Osteoblast (primary cell): ENCODE data around the gene LILRA2. TPM values are rescaled to one million over a fixed set of nuclear protein-coding genes. Genes with fewer than 3 reads are reported as not detected.
"Not testable (repeated sequence)": the region's sequence is repeated elsewhere in the genome, so short reads cannot be mapped to it uniquely, and the experiment has no call there.

Source experiments
- DNase-seq: peaks from one replicate; pipeline ENCODE4 v3.0.0; 2011; ENCODE audit warnings: low spot score, mixed read lengths; ENCODE audit not compliant: insufficient read length; ENCODE audit errors: missing footprints
- H2AFZ ChIP-seq: 2 replicates; pipeline ENCODE4 v1.6.0; 2011; ENCODE audit warnings: mild to moderate bottlenecking, low read length
- H3K27ac ChIP-seq: 2 replicates; pipeline ENCODE4 v1.5.1; 2011; ENCODE audit warnings: mild to moderate bottlenecking, low read depth, low read length, moderate library complexity
- H3K27me3 ChIP-seq: 2 replicates; pipeline ENCODE4 v1.6.0; 2012; ENCODE audit warnings: mild to moderate bottlenecking, control low read depth, inconsistent platforms, low read length, moderate library complexity; ENCODE audit not compliant: insufficient read depth
- H3K36me3 ChIP-seq: 2 replicates; pipeline ENCODE4 v1.5.1; 2011; ENCODE audit warnings: mild to moderate bottlenecking, low read length, control low read depth, moderate library complexity; ENCODE audit not compliant: insufficient read depth
- H3K4me1 ChIP-seq: 2 replicates; pipeline ENCODE4 v1.5.1; 2011; ENCODE audit warnings: mild to moderate bottlenecking, low read length, control low read depth, moderate library complexity; ENCODE audit not compliant: insufficient read depth
- H3K4me2 ChIP-seq: 2 replicates; pipeline ENCODE4 v1.6.0; 2011; ENCODE audit warnings: mild to moderate bottlenecking, low read length; ENCODE audit not compliant: insufficient read depth
- H3K4me3 ChIP-seq: fragments of 200-600 bp; sonication (generic); 3 replicates; pipeline ENCODE4 v1.5.1; 2012; ENCODE audit warnings: mild to moderate bottlenecking, low read length, inconsistent platforms; ENCODE audit not compliant: insufficient read depth
- H3K79me2 ChIP-seq: 2 replicates; pipeline ENCODE4 v1.6.0; 2012; ENCODE audit warnings: mild to moderate bottlenecking, low read length, control low read depth, inconsistent platforms; ENCODE audit not compliant: insufficient read depth
- H3K9me3 ChIP-seq: 2 replicates; pipeline ENCODE4 v1.5.1; 2011; ENCODE audit warnings: low read depth, low read length, control low read depth
- H4K20me1 ChIP-seq: 2 replicates; pipeline ENCODE4 v1.6.0; 2012; ENCODE audit warnings: mild to moderate bottlenecking, low read length, control low read depth; ENCODE audit not compliant: insufficient read depth
- total RNA-seq: library from RNA; depleted of rRNA; stranded (reverse); fragments of >200 nt; gene quantifications from 2 replicates; pipeline ENCODE4 v1.2.3, GENCODE V29; 2012
- TF ChIP-seq, protein P1 (sequence below): IDR thresholded peaks from 2 replicates; pipeline ENCODE4 v1.5.1; 2011; ENCODE audit warnings: mild to moderate bottlenecking, low read depth, low read length, moderate library complexity; ENCODE audit errors: extremely low read depth

Gene LILRA2
- total RNA-seq, 1 donor = not detected

DNA sequence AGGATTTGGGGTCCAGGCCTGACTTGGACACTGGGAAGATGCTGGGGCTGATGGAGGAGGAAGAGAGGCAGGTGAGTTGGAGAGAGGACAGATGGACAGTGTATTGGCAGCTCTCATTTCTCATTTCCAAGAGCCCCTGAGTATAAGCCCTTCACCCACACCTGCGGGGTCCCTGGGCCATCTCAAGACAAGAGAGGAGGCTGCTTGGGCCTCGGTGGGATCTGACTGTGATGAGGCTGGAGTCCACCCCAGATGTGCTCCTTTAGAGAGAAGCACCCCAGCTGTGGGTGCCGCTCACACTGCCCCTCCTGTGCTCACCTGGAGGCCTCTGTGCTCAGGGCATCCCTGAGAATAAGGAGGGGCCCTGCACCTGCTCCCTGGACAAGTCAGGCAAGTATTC lies 3.7 kb downstream of the LILRA2 start:
- no peak overlapping the region for H3K4me3 ChIP-seq
- H3K4me2 ChIP-seq = no peak overlapping the region
- no peaks in the 10 kb centered on the region for H3K9me3 ChIP-seq
- H3K79me2 ChIP-seq = no peaks in the 10 kb centered on the region
- no peaks in the 10 kb centered on the region for H3K36me3 ChIP-seq
- no peak for DNase-seq
- H2AFZ ChIP-seq = no peak overlapping the region
- TF ChIP-seq, protein P1, sequence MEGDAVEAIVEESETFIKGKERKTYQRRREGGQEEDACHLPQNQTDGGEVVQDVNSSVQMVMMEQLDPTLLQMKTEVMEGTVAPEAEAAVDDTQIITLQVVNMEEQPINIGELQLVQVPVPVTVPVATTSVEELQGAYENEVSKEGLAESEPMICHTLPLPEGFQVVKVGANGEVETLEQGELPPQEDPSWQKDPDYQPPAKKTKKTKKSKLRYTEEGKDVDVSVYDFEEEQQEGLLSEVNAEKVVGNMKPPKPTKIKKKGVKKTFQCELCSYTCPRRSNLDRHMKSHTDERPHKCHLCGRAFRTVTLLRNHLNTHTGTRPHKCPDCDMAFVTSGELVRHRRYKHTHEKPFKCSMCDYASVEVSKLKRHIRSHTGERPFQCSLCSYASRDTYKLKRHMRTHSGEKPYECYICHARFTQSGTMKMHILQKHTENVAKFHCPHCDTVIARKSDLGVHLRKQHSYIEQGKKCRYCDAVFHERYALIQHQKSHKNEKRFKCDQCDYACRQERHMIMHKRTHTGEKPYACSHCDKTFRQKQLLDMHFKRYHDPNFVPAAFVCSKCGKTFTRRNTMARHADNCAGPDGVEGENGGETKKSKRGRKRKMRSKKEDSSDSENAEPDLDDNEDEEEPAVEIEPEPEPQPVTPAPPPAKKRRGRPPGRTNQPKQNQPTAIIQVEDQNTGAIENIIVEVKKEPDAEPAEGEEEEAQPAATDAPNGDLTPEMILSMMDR = no peak
- no peak overlapping the region for H3K27ac ChIP-seq
- no peaks in the 10 kb centered on the region for H3K4me1 ChIP-seq
- H3K27me3 ChIP-seq = no peaks in the 10 kb centered on the region
- H4K20me1 ChIP-seq = no peaks in the 10 kb centered on the region

DNA sequence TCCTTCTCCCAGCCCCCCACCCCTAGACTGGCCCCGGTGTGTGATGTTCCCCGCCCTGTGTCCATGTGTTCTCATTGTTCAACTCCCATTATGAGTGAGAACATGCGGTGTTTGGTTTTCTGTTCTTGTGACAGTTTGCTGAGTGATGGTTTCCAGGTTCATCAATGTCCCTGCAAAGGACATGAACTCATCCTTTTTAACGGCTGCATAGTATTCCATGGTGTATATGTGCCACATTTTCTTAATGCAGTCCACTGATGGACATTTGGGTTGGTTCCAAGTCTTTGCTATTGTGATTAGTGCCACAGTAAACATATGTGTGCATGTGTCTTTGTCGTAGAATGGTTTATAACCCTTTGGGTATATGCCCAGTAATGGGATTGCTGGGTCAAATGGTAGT lies 4.7 kb downstream of the LILRA2 start:
- H2AFZ ChIP-seq, H3K27me3 ChIP-seq, H3K4me3 ChIP-seq, H3K79me2 ChIP-seq, H3K4me2 ChIP-seq, H3K27ac ChIP-seq, DNase-seq, H3K36me3 ChIP-seq, H4K20me1 ChIP-seq, H3K9me3 ChIP-seq, H3K4me1 ChIP-seq: not testable (repeated sequence)

- Histone ChIP-seq H3K27me3 (no peaks in the 10 kb centered on the region), H3K4me3 (no peak overlapping the region), H4K20me1 (no peaks in the 10 kb centered on the region), H2AFZ (no peak overlapping the region), H3K4me1 (no peaks in the 10 kb centered on the region), H3K4me2 (no peak overlapping the region), H3K9me3 (no peaks in the 10 kb centered on the region), H3K36me3 (no peaks in the 10 kb centered on the region), H3K27ac (no peak overlapping the region), H3K79me2 (no peaks in the 10 kb centered on the region)
- DNase-seq = no peak
- TF ChIP-seq, protein P1 = no peak
These were observed 12.8 kb downstream of the LILRA2 start for GRCh38 chr19:54586397-54586796.

- no peak overlapping the region for H3K4me3 ChIP-seq
- no peaks in the 10 kb centered on the region for H3K4me1 ChIP-seq
- no peaks in the 10 kb centered on the region for H3K27me3 ChIP-seq
- no peaks in the 10 kb centered on the region for H3K79me2 ChIP-seq
- H3K27ac ChIP-seq = no peak overlapping the region
- no peaks in the 10 kb centered on the region for H3K36me3 ChIP-seq
- H3K4me2 ChIP-seq = no peak overlapping the region
- TF ChIP-seq, protein P1 = no peak
- H3K9me3 ChIP-seq = no peaks in the 10 kb centered on the region
- H2AFZ ChIP-seq = no peak overlapping the region
- no peak for DNase-seq
- H4K20me1 ChIP-seq = no peaks in the 10 kb centered on the region
These were observed 13.4 kb downstream of the LILRA2 start for GRCh38 chr19:54587026-54587425.

DNA sequence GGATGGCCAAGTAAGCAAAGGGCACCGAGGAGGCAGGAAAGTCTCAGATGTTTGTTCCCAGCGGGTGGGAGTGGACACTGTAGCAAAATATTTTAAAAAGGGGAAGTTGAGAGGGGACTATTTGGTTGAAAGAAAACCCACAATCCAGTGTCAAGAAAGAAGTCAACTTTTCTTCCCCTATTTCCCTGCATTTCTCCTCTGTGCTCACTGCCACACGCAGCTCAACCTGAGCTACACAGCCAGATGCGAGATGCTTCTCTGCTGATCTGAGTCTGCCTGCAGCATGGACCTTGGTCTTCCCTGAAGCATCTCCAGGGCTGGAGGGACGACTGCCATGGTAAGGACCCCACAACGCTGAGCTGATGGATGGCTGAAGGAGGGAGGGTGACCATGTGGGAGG lies 19.9 kb downstream of the LILRA2 start, which contains the start of gene LILRA1:
Gene LILRA1 (plus strand): TSS at position 188 of the 400 bp plus-strand sequence. CDS start 613 bp downstream, outside the sequence.
- H3K4me1 ChIP-seq, H3K4me3 ChIP-seq, H4K20me1 ChIP-seq, H3K27me3 ChIP-seq, DNase-seq, H2AFZ ChIP-seq, H3K9me3 ChIP-seq, H3K79me2 ChIP-seq, H3K36me3 ChIP-seq, H3K4me2 ChIP-seq, H3K27ac ChIP-seq: not testable (repeated sequence)

DNA sequence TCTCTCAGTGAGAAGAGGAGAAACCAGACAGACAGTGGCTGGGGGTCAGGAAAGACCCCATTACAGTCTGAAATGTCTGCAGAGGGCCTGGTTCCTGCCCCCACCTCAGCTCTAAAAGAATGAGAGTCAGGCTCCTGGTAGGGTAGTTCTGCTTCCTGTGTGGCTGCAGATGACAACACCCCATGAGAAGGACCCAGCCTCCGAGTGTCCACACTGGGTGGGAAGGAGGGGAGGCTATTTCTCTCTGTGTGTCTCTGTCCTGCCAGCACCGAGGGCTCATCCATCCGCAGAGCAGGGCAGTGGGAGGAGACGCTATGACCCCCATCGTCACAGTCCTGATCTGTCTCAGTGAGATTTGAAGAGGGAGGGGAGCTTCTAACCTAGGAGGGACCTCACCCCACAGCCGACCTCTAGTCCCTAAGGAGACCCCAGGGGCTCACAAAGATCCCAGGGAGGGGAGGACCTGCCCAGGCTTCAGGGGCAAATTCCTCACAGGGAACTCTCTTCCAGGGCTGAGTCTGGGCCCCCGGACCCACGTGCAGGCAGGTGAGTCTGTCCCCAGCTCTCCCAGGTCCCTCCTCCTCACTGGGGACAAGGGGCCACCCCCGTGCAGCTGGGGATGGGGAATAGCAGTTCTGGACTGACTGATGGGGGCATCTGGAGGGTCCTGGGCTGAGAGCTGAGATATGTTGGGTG lies 20.5 kb downstream of the LILRA2 start:
- not testable (repeated sequence) for H3K4me1 ChIP-seq, H3K27ac ChIP-seq, H3K9me3 ChIP-seq, H3K4me2 ChIP-seq, H3K4me3 ChIP-seq, H3K79me2 ChIP-seq, DNase-seq, H3K36me3 ChIP-seq, H2AFZ ChIP-seq, H3K27me3 ChIP-seq, H4K20me1 ChIP-seq
